Left forelimb (tissue), 1 donor: Measurements from ENCODE around the gene WT1.

ENCODE experiments used
- DNase-seq: peaks from one replicate; pipeline ENCODE4 v3.0.0-alpha.2; 2018; ENCODE audit warnings: low spot score

WT1 gene

GRCh38 chr11:32421992-32422391 is 13.3 kb downstream of the WT1 start:
- DNase-seq = no peak

- no peak for DNase-seq
These were observed 14.1 kb downstream of the WT1 start for GRCh38 chr11:32420937-32421901.

GRCh38 chr11:32420139-32420538 is 15.2 kb downstream of the WT1 start:
- no peak for DNase-seq

- DNase-seq = no peak
These were observed 16.5 kb downstream of the WT1 start for GRCh38 chr11:32418836-32419235.

GRCh38 chr11:32417806-32418205 is 17.5 kb downstream of the WT1 start:
- no peak for DNase-seq

GRCh38 chr11:32416301-32416700 is 19.0 kb downstream of the WT1 start:
- DNase-seq = no peak

- DNase-seq = no peak
These were observed 20.4 kb downstream of the WT1 start for GRCh38 chr11:32414925-32415324.

- DNase-seq = no peak
These were observed 23.3 kb downstream of the WT1 start for GRCh38 chr11:32411942-32412615.

GRCh38 chr11:32405592-32405991 is 29.7 kb downstream of the WT1 start:
- no peak for DNase-seq

GRCh38 chr11:32402836-32403235 is 32.5 kb downstream of the WT1 start:
- no peak for DNase-seq

- no peak for DNase-seq
These were observed 34.5 kb downstream of the WT1 start for GRCh38 chr11:32400670-32401369.

- no peak for DNase-seq
These were observed 35.1 kb downstream of the WT1 start for GRCh38 chr11:32400196-32400595.

- no peak for DNase-seq
These were observed 38.3 kb downstream of the WT1 start for GRCh38 chr11:32396991-32397390.

- DNase-seq = no peak
These were observed 39.0 kb downstream of the WT1 start for GRCh38 chr11:32396331-32396730.

GRCh38 chr11:32395127-32395526 is 40.2 kb downstream of the WT1 start:
- no peak for DNase-seq

- no peak for DNase-seq
These were observed 42.5 kb downstream of the WT1 start for GRCh38 chr11:32392840-32393239.

- DNase-seq = no peak
These were observed 43.3 kb downstream of the WT1 start for GRCh38 chr11:32391956-32392553.

- no peak for DNase-seq
These were observed 43.9 kb downstream of the WT1 start for GRCh38 chr11:32391479-32391878.

GRCh38 chr11:32390712-32391111 is 44.6 kb downstream of the WT1 start:
- DNase-seq = no peak

GRCh38 chr11:32388871-32389770 is 46.2 kb downstream of the WT1 start:
- DNase-seq = no peak

GRCh38 chr11:32388365-32388764 is 47.0 kb downstream of the WT1 start:
- DNase-seq = no peak
